WTC11 (cell line): ENCODE data around the gene PRXL2C. TPM values are rescaled to one million over a fixed set of nuclear protein-coding genes. Genes with fewer than 3 reads are reported as not detected.

Source experiments
- ATAC-seq: fragments of 200-7000 bp; cut with Tn5 transposase; 2 replicates; pipeline ENCODE4 v1.10.0; 2021; ENCODE audit warnings: mild to moderate bottlenecking, moderate library complexity
- CTCF ChIA-PET: fragments of 300-600 bp; sonication (Branson Sonifier 250); formaldehyde crosslinking; loops from one replicate; lab custom pipeline; 2021; ENCODE audit warnings: antibody characterized with exemption; lab: Charles Lee
- POLR2A ChIA-PET: fragments of 350-600 bp; sonication (Branson Sonifier 250); formaldehyde crosslinking; loops from one replicate; lab custom pipeline; 2021; ENCODE audit warnings: antibody characterized with exemption; lab: Charles Lee
- DNase-seq: peaks from one replicate; pipeline ENCODE4 v3.0.0; 2021; ENCODE audit warnings: low spot score
- H3K27ac Mint-ChIP-seq: 2 replicates; pipeline ENCODE4 v1.8.0; 2021; ENCODE audit warnings: mixed read lengths
- H3K27me3 Mint-ChIP-seq: 2 replicates; pipeline ENCODE4 v1.8.0; 2021; ENCODE audit warnings: low read depth, mild to moderate bottlenecking, moderate library complexity, mixed read lengths
- H3K36me3 Mint-ChIP-seq: 2 replicates; pipeline ENCODE4 v1.8.0; 2021; ENCODE audit warnings: mixed read lengths
- H3K4me1 Mint-ChIP-seq: 2 replicates; pipeline ENCODE4 v1.8.0; 2022; ENCODE audit warnings: mixed read lengths
- H3K4me3 Mint-ChIP-seq: 2 replicates; pipeline ENCODE4 v1.8.0; 2021; ENCODE audit warnings: mild to moderate bottlenecking, moderate library complexity, mixed read lengths
- H3K9me3 Mint-ChIP-seq: 2 replicates; pipeline ENCODE4 v1.8.0; 2021; ENCODE audit warnings: mixed read lengths
- ATF1 ChIP-seq: sonication (generic); formaldehyde crosslinking; IDR thresholded peaks from 2 replicates; pipeline ENCODE4 v1.8.1; 2023; ENCODE audit warnings: mild to moderate bottlenecking, moderate library complexity, missing genetic modification reagents
- ATF2 ChIP-seq: sonication (generic); formaldehyde crosslinking; IDR thresholded peaks from 2 replicates; pipeline ENCODE4 v1.8.1; 2022; ENCODE audit warnings: low read depth, missing genetic modification reagents, borderline replicate concordance
- CBFB ChIP-seq: sonication (generic); formaldehyde crosslinking; IDR thresholded peaks from 2 replicates; pipeline ENCODE4 v1.8.1; 2022; ENCODE audit warnings: mild to moderate bottlenecking, low read depth, missing genetic modification reagents
- E2F4 ChIP-seq: sonication (generic); formaldehyde crosslinking; IDR thresholded peaks from 2 replicates; pipeline ENCODE4 v1.8.1; 2022; ENCODE audit warnings: low read depth, mild to moderate bottlenecking, moderate library complexity, missing genetic modification reagents, borderline replicate concordance
- GABPB1 ChIP-seq: sonication (generic); formaldehyde crosslinking; IDR thresholded peaks from 2 replicates; pipeline ENCODE4 v1.8.1; 2023; ENCODE audit warnings: mild to moderate bottlenecking, missing genetic modification reagents
- GRHL2 ChIP-seq: fragments of 250-450 bp; sonication (Bioruptor Pico); IDR thresholded peaks from 2 replicates; pipeline ENCODE4 v1.8.0; 2022; ENCODE audit warnings: mild to moderate bottlenecking, moderate library complexity; ENCODE audit not compliant: insufficient replicate concordance, severe bottlenecking
- GTF2I ChIP-seq: fragments of 250-450 bp; sonication (Bioruptor Pico); conservative IDR thresholded peaks from 2 replicates; pipeline ENCODE4 v1.4.0; 2021; ENCODE audit warnings: mild to moderate bottlenecking
- JAZF1 ChIP-seq: fragments of 250-450 bp; sonication (Bioruptor Pico); IDR thresholded peaks from 2 replicates; pipeline ENCODE4 v1.9.0; 2021; ENCODE audit warnings: moderate library complexity, mild to moderate bottlenecking, inconsistent platforms
- JUN ChIP-seq: sonication (generic); formaldehyde crosslinking; IDR thresholded peaks from 2 replicates; pipeline ENCODE4 v1.8.0; 2023; ENCODE audit warnings: mild to moderate bottlenecking, missing genetic modification reagents
- MAX ChIP-seq: sonication (generic); formaldehyde crosslinking; IDR thresholded peaks from 2 replicates; pipeline ENCODE4 v1.8.0; 2022; ENCODE audit warnings: mild to moderate bottlenecking, missing genetic modification reagents
- MYBL2 ChIP-seq: sonication (generic); formaldehyde crosslinking; IDR thresholded peaks from 2 replicates; pipeline ENCODE4 v1.8.1; 2023; ENCODE audit warnings: mild to moderate bottlenecking, moderate library complexity, missing genetic modification reagents
- NR1H2 ChIP-seq: sonication (generic); formaldehyde crosslinking; IDR thresholded peaks from 2 replicates; pipeline ENCODE4 v1.9.0; 2021; ENCODE audit warnings: mild to moderate bottlenecking, moderate library complexity, missing genetic modification reagents
- NR3C1 ChIP-seq: sonication (generic); formaldehyde crosslinking; conservative IDR thresholded peaks from 2 replicates; pipeline ENCODE4 v1.8.1; 2023; ENCODE audit warnings: low read depth, mild to moderate bottlenecking, missing genetic modification reagents
- OVOL2 ChIP-seq: fragments of 250-450 bp; sonication (Bioruptor Pico); IDR thresholded peaks from 2 replicates; pipeline ENCODE4 v1.9.0; 2021; ENCODE audit warnings: mild to moderate bottlenecking, borderline replicate concordance
- PRRX2 ChIP-seq: fragments of 250-450 bp; sonication (Bioruptor Pico); IDR thresholded peaks from 2 replicates; pipeline ENCODE4 v1.8.0; 2021; ENCODE audit warnings: mild to moderate bottlenecking
- SOX15 ChIP-seq: fragments of 250-450 bp; sonication (Bioruptor Pico); IDR thresholded peaks from 2 replicates; pipeline ENCODE4 v1.9.0; 2021; ENCODE audit warnings: mild to moderate bottlenecking
- SP1 ChIP-seq: sonication (generic); formaldehyde crosslinking; conservative IDR thresholded peaks from 2 replicates; pipeline ENCODE4 v1.8.1; 2022; ENCODE audit warnings: missing genetic modification reagents
- TCF7 ChIP-seq: sonication (generic); formaldehyde crosslinking; IDR thresholded peaks from 2 replicates; pipeline ENCODE4 v1.8.0; 2022; ENCODE audit warnings: mild to moderate bottlenecking, low read depth, missing genetic modification reagents, moderate library complexity
- TEAD4 ChIP-seq: sonication (generic); formaldehyde crosslinking; IDR thresholded peaks from 2 replicates; pipeline ENCODE4 v1.8.0; 2022; ENCODE audit warnings: mild to moderate bottlenecking, missing genetic modification reagents
- ZNF396 ChIP-seq: fragments of 250-450 bp; sonication (Bioruptor Pico); IDR thresholded peaks from 2 replicates; pipeline ENCODE4 v1.8.0; 2021; ENCODE audit warnings: mild to moderate bottlenecking, moderate library complexity, borderline replicate concordance
- ZSCAN18 ChIP-seq: fragments of 250-450 bp; sonication (Bioruptor Pico); IDR thresholded peaks from 2 replicates; pipeline ENCODE4 v2.1.2; 2022; ENCODE audit warnings: mild to moderate bottlenecking, moderate library complexity
- total RNA-seq: library from RNA; stranded (reverse); gene quantifications from 3 replicates; pipeline ENCODE4 v1.2.3, GENCODE V29; 2021
- TF ChIP-seq, protein P1 (sequence below): sonication (generic); formaldehyde crosslinking; IDR thresholded peaks from 2 replicates; pipeline ENCODE4 v1.8.0; 2022; ENCODE audit warnings: mild to moderate bottlenecking, missing genetic modification reagents
- TF ChIP-seq, protein P2 (sequence below): sonication (generic); formaldehyde crosslinking; IDR thresholded peaks from 2 replicates; pipeline ENCODE4 v1.8.0; 2022; ENCODE audit warnings: mild to moderate bottlenecking, missing genetic modification reagents
- TF ChIP-seq, protein P3 (sequence below): fragments of 250-450 bp; sonication (Bioruptor Pico); IDR thresholded peaks from 2 replicates; pipeline ENCODE4 v1.9.0; 2021; ENCODE audit warnings: moderate library complexity, mild to moderate bottlenecking, inconsistent platforms, borderline replicate concordance

Gene PRXL2C
- total RNA-seq, 1 experiment from 2014 or later, result 7.5 TPM

DNA sequence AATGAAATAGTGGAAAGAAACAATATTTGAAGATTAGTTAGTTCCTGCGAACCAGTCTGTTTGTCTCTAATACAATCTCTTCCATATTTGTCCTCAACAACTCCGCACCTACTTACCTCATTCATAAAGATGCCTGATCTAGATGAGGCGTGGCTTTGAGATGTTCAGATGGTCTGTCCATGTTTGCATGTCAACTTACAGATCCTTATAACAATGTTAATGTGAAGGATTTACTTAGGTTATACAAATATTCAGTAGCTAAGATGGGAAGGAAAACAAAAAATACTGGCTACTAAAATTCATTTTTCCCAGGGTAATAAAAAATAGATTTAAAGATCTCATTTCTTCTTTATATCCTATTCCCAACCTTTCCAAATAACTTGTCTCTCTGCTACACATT, 43.8 kb downstream of the PRXL2C start:
- ChIA-PET CTCF (no interaction called here), POLR2A (no interaction called here)
- Mint-ChIP-seq H3K4me1 (peaks cover 57% of the 10 kb centered on the region), H3K4me3 (no peak overlapping the region), H3K9me3 (no peaks in the 10 kb centered on the region), H3K27me3 (no peaks in the 10 kb centered on the region; the same call in 1 of the 2 replicates), H3K36me3 (no peaks in the 10 kb centered on the region), H3K27ac (no peak overlapping the region)
- ATAC-seq (no peak), DNase-seq (no peak)
- TF ChIP-seq JUN (CRISPR knock-in tag) (no peak), MAX (CRISPR knock-in tag) (no peak), E2F4 (no peak), ZSCAN18 (CRISPR knock-in tag) (no peak)
- TF ChIP-seq, protein P1, sequence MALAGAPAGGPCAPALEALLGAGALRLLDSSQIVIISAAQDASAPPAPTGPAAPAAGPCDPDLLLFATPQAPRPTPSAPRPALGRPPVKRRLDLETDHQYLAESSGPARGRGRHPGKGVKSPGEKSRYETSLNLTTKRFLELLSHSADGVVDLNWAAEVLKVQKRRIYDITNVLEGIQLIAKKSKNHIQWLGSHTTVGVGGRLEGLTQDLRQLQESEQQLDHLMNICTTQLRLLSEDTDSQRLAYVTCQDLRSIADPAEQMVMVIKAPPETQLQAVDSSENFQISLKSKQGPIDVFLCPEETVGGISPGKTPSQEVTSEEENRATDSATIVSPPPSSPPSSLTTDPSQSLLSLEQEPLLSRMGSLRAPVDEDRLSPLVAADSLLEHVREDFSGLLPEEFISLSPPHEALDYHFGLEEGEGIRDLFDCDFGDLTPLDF, result no peak

- no peaks in the 10 kb centered on the region for H3K36me3 Mint-ChIP-seq
- no peaks in the 10 kb centered on the region; the same call in 1 of the 2 replicates for H3K27me3 Mint-ChIP-seq
- DNase-seq (no peak), ATAC-seq (no peak)
- TF ChIP-seq ZSCAN18 (CRISPR knock-in tag) (no peak), JAZF1 (CRISPR knock-in tag) (no peak), NR3C1 (no peak), SOX15 (CRISPR knock-in tag) (no peak), TCF7 (no peak), GRHL2 (CRISPR knock-in tag) (no peak), PRRX2 (no peak), SP1 (CRISPR knock-in tag) (no peak), ZNF396 (CRISPR knock-in tag) (no peak), NR1H2 (CRISPR knock-in tag) (no peak), CBFB (CRISPR knock-in tag) (no peak)
- CTCF ChIA-PET, result no interaction called here
- H3K9me3 Mint-ChIP-seq, result no peaks in the 10 kb centered on the region
- no peak overlapping the region for H3K27ac Mint-ChIP-seq
- H3K4me3 Mint-ChIP-seq, result no peak overlapping the region
- peaks cover 55% of the 10 kb centered on the region for H3K4me1 Mint-ChIP-seq
- POLR2A ChIA-PET, result no interaction called here
These were observed 45.4 kb downstream of the PRXL2C start for GRCh38 chr9:96609732-96610131.

DNA sequence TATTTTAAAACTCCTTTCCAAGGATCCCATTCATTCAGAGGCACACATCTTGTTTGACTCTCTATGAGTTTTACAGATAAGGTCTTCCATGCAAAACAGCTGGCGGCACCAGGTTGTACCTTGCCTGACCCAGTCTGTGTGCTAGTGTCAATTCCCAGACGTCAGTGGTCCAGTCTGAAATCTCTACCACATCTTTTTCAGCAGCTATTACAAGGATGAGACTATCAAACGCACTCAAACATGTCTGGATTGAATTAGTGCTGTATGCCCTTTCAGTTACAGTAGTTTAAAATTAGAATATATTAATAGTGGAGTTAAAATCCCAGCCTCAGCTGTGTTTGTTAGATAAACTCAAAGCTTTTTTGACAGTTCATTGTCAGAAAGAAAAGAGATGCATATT, 47.1 kb downstream of the PRXL2C start:
- CTCF ChIA-PET, result interaction anchor here (0.5 to 0.6 kb wide), 3 partner anchors 42 to 654 kb away, joined by 3 to 6 read pairs (median 4); no protein-coding TSS in a partner anchor
- no peak overlapping the region for H3K4me3 Mint-ChIP-seq
- no peaks in the 10 kb centered on the region; the same call in 1 of the 2 replicates for H3K27me3 Mint-ChIP-seq
- no peaks in the 10 kb centered on the region for H3K9me3 Mint-ChIP-seq
- ATAC-seq (no peak), DNase-seq (no peak)
- H3K27ac Mint-ChIP-seq, result no peak overlapping the region; the same call in 1 of the 2 replicates
- POLR2A ChIA-PET, result no interaction called here
- peaks cover 52% of the 10 kb centered on the region for H3K4me1 Mint-ChIP-seq
- H3K36me3 Mint-ChIP-seq, result no peaks in the 10 kb centered on the region
- TF ChIP-seq ATF2 (CRISPR knock-in tag) (no peak), JUN (CRISPR knock-in tag) (no peak), ATF1 (CRISPR knock-in tag) (no peak), TEAD4 (CRISPR knock-in tag) (no peak), GABPB1 (CRISPR knock-in tag) (no peak), GTF2I (CRISPR knock-in tag) (no peak), OVOL2 (CRISPR knock-in tag) (no peak), MYBL2 (no peak)
- TF ChIP-seq, protein P2, sequence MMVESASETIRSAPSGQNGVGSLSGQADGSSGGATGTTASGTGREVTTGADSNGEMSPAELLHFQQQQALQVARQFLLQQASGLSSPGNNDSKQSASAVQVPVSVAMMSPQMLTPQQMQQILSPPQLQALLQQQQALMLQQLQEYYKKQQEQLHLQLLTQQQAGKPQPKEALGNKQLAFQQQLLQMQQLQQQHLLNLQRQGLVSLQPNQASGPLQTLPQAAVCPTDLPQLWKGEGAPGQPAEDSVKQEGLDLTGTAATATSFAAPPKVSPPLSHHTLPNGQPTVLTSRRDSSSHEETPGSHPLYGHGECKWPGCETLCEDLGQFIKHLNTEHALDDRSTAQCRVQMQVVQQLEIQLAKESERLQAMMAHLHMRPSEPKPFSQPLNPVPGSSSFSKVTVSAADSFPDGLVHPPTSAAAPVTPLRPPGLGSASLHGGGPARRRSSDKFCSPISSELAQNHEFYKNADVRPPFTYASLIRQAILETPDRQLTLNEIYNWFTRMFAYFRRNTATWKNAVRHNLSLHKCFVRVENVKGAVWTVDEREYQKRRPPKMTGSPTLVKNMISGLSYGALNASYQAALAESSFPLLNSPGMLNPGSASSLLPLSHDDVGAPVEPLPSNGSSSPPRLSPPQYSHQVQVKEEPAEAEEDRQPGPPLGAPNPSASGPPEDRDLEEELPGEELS, result no peak
- TF ChIP-seq, protein P3, sequence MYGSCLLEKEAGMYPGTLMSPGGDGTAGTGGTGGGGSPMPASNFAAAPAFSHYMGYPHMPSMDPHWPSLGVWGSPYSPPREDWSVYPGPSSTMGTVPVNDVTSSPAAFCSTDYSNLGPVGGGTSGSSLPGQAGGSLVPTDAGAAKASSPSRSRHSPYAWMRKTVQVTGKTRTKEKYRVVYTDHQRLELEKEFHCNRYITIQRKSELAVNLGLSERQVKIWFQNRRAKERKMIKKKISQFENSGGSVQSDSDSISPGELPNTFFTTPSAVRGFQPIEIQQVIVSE (CRISPR knock-in tag), result no peak
